GM06990 (cell line): ENCODE results near the gene TPCN2.

Experiments used
- DNase-seq: peaks from one replicate; pipeline ENCODE4 v3.0.0-alpha.2; 2011; ENCODE audit not compliant: insufficient read length; ENCODE audit errors: extremely low read depth
- H3K27me3 ChIP-seq: replicated peaks from 2 replicates; pipeline ENCODE4 v1.6.0; 2011; ENCODE audit warnings: low read length; ENCODE audit not compliant: control insufficient read depth, insufficient read depth
- H3K36me3 ChIP-seq: 2 replicates; pipeline ENCODE4 v1.5.1; 2011; ENCODE audit warnings: low read length; ENCODE audit not compliant: control insufficient read depth, insufficient read depth
- H3K4me3 ChIP-seq: replicated peaks from 2 replicates; pipeline ENCODE4 v1.5.1; 2011; ENCODE audit warnings: low read depth, mild to moderate bottlenecking, control low read depth, low read length
- TF ChIP-seq, protein P1 (sequence below): IDR thresholded peaks from 2 replicates; pipeline ENCODE4 v1.5.1; 2011; ENCODE audit warnings: low read length, control low read depth, mild to moderate bottlenecking, inconsistent platforms; ENCODE audit not compliant: insufficient read depth, poor library complexity, severe bottlenecking

TPCN2 gene

DNA sequence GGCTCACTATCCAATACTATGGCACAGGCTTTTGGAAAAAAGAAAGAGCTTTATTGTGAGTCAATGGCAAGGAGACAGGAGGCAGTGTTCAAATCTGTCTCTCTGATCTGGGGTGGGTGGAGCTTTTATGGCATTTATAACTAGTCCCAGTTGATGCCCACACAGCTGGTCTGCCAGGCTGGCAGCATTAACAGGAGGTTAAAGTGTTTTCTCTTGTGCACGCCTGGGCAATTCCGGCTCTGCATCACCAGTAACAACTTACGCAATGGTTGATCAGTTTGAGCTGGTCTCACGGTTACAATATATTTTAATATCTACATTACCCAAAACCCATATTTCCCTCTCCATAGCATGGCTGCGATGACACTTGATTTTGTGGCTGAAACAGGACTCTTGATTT is 91.9 kb downstream of the TPCN2 start:
- Histone ChIP-seq H3K36me3 (no peaks in the 10 kb centered on the region), H3K27me3 (no peaks in the 10 kb centered on the region), H3K4me3 (no peak overlapping the region)
- TF ChIP-seq, protein P1, sequence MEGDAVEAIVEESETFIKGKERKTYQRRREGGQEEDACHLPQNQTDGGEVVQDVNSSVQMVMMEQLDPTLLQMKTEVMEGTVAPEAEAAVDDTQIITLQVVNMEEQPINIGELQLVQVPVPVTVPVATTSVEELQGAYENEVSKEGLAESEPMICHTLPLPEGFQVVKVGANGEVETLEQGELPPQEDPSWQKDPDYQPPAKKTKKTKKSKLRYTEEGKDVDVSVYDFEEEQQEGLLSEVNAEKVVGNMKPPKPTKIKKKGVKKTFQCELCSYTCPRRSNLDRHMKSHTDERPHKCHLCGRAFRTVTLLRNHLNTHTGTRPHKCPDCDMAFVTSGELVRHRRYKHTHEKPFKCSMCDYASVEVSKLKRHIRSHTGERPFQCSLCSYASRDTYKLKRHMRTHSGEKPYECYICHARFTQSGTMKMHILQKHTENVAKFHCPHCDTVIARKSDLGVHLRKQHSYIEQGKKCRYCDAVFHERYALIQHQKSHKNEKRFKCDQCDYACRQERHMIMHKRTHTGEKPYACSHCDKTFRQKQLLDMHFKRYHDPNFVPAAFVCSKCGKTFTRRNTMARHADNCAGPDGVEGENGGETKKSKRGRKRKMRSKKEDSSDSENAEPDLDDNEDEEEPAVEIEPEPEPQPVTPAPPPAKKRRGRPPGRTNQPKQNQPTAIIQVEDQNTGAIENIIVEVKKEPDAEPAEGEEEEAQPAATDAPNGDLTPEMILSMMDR = no peak
- DNase-seq = no peak

DNA sequence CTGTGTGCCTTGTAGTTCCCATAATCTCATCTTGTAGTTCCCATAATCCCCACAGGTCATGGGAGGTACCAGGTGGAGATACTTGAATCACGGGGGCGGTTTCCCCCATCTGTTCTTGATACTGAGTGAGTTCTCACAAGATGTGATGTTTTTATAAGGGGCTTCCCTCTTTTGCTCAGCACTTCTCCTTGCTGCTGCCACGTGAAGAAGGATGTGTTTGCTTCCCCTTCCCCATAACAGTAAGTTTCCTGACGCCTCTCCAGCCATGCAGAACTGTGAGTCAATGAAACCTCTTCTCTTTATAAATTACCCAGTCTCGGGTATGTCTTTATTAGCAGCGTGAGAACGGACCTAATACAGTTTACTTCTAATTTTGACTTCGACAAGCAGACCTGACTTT is 93.0 kb downstream of the TPCN2 start:
- no peak for DNase-seq
- no peak overlapping the region for H3K4me3 ChIP-seq
- TF ChIP-seq, protein P1 = no peak
- no peaks in the 10 kb centered on the region for H3K27me3 ChIP-seq
- no peaks in the 10 kb centered on the region for H3K36me3 ChIP-seq

DNA sequence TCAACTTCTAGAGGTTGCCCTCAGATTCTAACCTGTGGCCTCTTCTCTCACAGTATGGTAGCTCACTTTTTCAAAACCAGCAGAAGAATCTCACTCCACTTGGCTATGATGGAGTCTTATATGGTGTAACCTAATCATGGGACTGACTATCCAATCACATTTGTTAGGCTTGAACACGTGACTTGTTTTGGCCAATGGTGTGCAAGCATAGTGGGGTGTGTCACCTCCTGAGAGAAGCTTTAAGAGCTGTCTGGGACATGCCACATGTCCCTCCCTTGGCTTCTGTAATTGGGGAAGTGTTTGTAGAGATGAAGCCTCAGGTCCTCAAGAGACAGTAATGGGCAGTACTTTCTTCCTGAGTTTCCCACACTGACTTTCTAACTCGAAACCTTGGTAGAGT is 94.2 kb downstream of the TPCN2 start:
- no peak for DNase-seq
- Histone ChIP-seq H3K27me3 (no peaks in the 10 kb centered on the region), H3K4me3 (no peak overlapping the region), H3K36me3 (no peaks in the 10 kb centered on the region)
- TF ChIP-seq, protein P1 = no peak

DNA sequence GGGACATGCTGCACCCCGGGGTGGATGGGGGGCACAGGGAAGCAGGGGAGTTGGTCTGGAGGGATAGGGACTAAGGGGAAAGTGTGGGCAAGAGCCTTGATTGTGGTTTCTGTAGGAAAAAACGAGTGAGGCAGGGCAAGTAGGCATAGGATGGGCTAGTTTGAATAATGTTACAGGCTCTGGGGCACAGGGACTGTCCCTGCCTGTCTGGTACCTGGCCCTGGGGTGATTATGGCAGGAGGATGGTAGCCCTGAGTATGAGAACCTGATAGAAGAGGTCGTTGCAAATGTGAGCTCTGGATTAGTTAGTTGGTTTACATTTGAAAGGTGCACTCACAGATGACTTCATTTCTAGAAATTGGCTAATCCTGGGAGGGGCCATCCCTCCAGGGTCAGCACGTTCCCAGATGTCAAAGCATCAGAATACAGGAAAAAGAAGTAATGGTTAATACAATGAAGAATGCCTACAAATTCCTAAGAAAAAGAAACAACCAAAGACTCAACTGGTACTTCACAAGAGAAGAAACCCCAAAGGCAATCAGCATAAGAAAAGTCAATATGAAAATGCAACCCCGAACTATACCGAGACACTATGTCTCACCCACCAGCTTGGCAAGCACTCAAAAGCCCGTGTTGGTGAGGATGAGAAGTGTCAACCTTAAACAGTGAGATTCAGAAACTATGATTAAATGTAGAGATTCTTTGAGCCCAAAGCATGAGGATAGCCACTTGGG is 95.8 kb downstream of the TPCN2 start:
- no peaks in the 10 kb centered on the region for H3K36me3 ChIP-seq
- no peaks in the 10 kb centered on the region for H3K27me3 ChIP-seq
- H3K4me3 ChIP-seq = no peak overlapping the region
- TF ChIP-seq, protein P1 = no peak
- DNase-seq = no peak

DNA sequence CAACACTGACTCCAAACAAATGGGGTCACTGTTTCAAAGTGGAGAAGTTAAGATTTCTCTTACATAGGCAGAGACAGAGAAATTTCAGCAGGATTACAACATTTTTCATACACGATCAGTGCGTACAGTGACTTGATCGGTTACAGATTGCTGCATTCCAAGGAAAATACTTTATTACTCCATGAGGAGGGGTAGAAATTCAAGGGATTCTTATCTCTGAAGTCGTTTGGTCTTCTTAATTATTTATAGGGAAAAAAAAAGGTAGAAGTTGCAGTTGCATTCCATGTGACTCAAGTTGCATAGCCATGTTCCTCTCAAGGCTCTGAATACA is 96.3 kb downstream of the TPCN2 start:
- TF ChIP-seq, protein P1 = no peak
- Histone ChIP-seq H3K4me3 (no peak overlapping the region), H3K27me3 (no peaks in the 10 kb centered on the region), H3K36me3 (no peaks in the 10 kb centered on the region)
- DNase-seq = no peak

DNA sequence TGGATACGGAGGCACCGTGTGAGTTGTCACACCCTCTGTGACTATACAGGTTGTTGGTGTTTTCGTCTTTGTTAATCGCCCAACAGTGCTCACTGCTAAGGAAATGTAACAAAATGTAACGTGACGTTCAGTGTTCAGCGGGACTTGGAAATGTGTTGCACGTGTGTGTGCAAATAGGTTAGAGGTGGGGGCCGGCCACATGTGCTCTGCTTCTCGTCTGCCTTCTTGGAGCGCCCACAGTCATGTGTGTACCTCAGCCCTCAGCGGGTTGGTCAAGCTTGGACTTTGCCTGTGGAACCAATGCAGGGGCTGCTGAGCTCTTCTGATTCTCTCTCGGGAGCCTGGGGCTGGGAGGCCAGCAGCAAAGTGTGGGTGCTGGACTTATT is 99.6 kb downstream of the TPCN2 start:
- TF ChIP-seq, protein P1 = no peak
- Histone ChIP-seq H3K36me3 (no peaks in the 10 kb centered on the region), H3K4me3 (no peak overlapping the region), H3K27me3 (no peaks in the 10 kb centered on the region)
- no peak for DNase-seq
